ENCODE results near the gene UHMK1.

Gene UHMK1

GRCh38 chr1:162578936-162579335, 81.3 kb downstream of the UHMK1 start:
- H3K4me3 ChIP-seq (ENCODE audit: low read length) = no peak overlapping the region
- H3K36me3 ChIP-seq (replicated peaks; ENCODE audit: insufficient read depth, low read length) = peaks cover 13% of the 10 kb centered on the region; the same call in 1 of the 2 replicates
- no peaks in the 10 kb centered on the region for H3K9me2 ChIP-seq (replicated peaks; ENCODE audit: insufficient read depth, low read length)
- H3K4me2 ChIP-seq (ENCODE audit: low read depth, low read length) = no peak overlapping the region
- no peaks in the 10 kb centered on the region for H3K9me3 ChIP-seq (replicated peaks; ENCODE audit: insufficient read depth, low read length)
- H2AFZ ChIP-seq (ENCODE audit: low read length) = no peak overlapping the region
- H3F3A ChIP-seq (ENCODE audit: insufficient read depth, low read length) = peaks cover 19% of the 10 kb centered on the region
- peaks cover 26% of the 10 kb centered on the region for H3K4me1 ChIP-seq (ENCODE audit: low read length)
- DNase-seq = no peak
- no peaks in the 10 kb centered on the region for H3K27me3 ChIP-seq (replicated peaks; ENCODE audit: insufficient read depth, low read length)
- H3K79me2 ChIP-seq (ENCODE audit: low read length) = peaks cover 40% of the 10 kb centered on the region
- no peak for TF ChIP-seq CTCF (IDR thresholded peaks at IDR 0.05; ENCODE audit: low read length)
- no peak for TF ChIP-seq EZH2 (optimal IDR thresholded peaks at IDR 0.05; ENCODE audit: low read depth, low read length)
- no peak for TF ChIP-seq EZH2phosphoT487 (IDR thresholded peaks at IDR 0.05; ENCODE audit: low read length)
- no peak overlapping the region for H3K9ac ChIP-seq (ENCODE audit: low read length)
- H4K20me1 ChIP-seq (ENCODE audit: insufficient read depth, low read length) = no peaks in the 10 kb centered on the region
- no peak overlapping the region for H3K27ac ChIP-seq (ENCODE audit: low read length)

Measured in MM.1S (cell line).